Epithelial cell of esophagus (primary cell): Measurements from ENCODE around the gene PDS5B.

Experiments
- DNase-seq: peaks from one replicate; pipeline ENCODE4 v3.0.0; 2010; ENCODE audit warnings: low read depth
- H3K4me3 ChIP-seq: 2 replicates; pipeline ENCODE4 v1.5.1; 2011; ENCODE audit warnings: mild to moderate bottlenecking, low read length, control low read depth
- TF ChIP-seq, protein P1 (sequence below): IDR thresholded peaks from 2 replicates; pipeline ENCODE4 v1.5.1; 2011; ENCODE audit warnings: low read depth, mild to moderate bottlenecking, low read length, control low read depth, inconsistent platforms; ENCODE audit not compliant: insufficient read depth; ENCODE audit errors: missing control alignments

Gene PDS5B

GRCh38 chr13:32661685-32662084, 75.4 kb downstream of the PDS5B start:
- TF ChIP-seq, protein P1, sequence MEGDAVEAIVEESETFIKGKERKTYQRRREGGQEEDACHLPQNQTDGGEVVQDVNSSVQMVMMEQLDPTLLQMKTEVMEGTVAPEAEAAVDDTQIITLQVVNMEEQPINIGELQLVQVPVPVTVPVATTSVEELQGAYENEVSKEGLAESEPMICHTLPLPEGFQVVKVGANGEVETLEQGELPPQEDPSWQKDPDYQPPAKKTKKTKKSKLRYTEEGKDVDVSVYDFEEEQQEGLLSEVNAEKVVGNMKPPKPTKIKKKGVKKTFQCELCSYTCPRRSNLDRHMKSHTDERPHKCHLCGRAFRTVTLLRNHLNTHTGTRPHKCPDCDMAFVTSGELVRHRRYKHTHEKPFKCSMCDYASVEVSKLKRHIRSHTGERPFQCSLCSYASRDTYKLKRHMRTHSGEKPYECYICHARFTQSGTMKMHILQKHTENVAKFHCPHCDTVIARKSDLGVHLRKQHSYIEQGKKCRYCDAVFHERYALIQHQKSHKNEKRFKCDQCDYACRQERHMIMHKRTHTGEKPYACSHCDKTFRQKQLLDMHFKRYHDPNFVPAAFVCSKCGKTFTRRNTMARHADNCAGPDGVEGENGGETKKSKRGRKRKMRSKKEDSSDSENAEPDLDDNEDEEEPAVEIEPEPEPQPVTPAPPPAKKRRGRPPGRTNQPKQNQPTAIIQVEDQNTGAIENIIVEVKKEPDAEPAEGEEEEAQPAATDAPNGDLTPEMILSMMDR, result no peak
- no peak overlapping the region for H3K4me3 ChIP-seq
- no peak for DNase-seq

DNA sequence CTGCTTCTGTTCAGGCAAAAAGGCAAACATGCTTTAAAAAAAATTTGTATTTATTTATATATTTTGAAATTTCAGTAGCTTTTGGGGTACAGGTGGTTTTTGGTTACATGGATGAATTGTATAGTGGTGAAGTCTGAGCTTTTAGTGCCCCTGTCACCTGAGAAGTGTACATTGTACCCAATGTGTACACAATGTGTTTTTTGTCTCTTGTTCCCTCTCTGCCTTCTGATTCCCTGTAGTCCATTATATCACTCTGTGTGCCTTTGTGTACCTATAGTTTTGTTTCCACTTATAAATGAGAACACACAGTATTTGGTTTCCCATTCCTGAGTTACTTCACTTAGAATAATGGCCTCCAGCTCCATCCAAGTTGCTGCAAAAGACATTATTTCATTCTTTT, 77.4 kb downstream of the PDS5B start:
- DNase-seq, result no peak
- TF ChIP-seq, protein P1, result no peak
- no peak overlapping the region for H3K4me3 ChIP-seq

DNA sequence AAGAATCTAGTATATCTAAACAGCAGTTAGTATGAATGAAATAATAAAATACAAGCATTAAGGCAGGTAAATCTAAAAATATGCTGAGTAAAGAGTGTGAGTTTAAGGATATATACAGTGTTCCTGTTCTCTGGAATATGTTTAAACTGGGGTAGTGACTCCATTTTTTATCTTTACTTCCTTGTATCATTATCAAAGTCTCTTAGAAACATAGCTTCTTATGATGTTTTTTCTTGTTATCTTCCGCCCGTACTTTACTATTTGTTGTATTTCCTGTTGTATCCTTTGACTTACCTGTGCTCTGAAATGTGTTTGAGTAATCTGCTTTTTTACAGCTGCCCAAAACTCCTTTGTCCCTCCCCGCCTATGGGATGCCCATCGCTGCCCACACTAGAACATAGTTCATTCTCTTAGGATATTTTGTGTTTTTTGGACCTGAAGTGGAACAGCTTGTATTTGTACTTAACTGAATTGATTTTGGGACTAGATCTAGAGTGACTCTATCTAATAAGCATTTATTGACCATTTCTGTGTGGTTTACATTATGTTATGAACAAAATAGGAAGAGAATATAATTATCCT, 80.8 kb downstream of the PDS5B start:
- DNase-seq, result no peak
- H3K4me3 ChIP-seq, result no peak overlapping the region
- TF ChIP-seq, protein P1, result no peak

DNA sequence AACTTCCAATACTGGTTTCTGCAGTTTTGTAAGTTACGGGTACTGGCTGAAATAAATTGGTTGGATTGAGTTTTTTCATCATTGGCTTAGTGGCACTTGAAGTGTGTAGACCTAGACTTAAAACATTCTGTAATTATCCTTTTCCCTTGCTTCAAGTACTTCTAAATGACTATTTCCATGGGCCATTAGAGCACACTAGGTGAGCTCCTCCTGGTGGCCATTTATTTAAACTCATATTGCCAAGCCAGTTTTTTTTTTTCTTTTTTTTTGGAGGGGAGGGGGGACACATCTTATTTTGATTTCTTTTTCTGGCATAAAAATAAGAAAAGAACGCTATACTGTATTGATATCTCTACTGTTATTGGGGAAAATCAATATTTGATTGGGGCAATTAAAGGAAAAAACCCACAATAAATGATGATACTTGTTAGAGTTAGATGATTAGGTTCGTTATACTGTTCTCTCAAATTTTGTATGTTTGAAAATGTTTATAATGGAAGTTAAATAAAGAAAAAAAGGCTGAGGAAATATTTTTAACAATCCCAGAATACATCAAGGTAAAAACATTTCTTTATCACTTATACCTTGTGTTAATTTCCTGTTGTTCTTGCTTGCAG, 82.9 kb downstream of the PDS5B start:
- H3K4me3 ChIP-seq, result no peak overlapping the region
- peak; percentile 52 for DNase-seq
- TF ChIP-seq, protein P1, result peak; percentile 73

GRCh38 chr13:32674503-32674902, 88.3 kb downstream of the PDS5B start:
- no peak for DNase-seq
- no peak overlapping the region for H3K4me3 ChIP-seq
- TF ChIP-seq, protein P1, result no peak

DNA sequence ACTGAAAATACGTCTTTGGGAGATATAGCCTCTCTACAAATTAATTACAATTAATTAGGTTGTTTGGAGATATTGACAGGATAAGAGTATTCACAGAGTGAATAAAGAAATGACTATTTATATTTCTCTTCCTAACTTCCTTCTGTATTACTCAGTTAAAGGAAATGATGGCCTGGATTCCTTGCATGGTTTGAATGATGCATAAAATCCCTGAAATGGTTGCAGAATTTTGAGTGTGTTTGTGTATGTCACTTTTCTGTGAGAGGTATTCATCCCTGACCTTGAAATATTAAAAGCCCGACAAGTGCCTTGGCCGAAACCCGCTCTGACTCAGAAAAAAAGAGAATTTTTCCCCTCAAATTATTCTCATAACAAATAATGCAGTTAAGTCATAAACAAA, 90.0 kb downstream of the PDS5B start:
- TF ChIP-seq, protein P1, result no peak
- no peak overlapping the region for H3K4me3 ChIP-seq
- DNase-seq, result no peak

DNA sequence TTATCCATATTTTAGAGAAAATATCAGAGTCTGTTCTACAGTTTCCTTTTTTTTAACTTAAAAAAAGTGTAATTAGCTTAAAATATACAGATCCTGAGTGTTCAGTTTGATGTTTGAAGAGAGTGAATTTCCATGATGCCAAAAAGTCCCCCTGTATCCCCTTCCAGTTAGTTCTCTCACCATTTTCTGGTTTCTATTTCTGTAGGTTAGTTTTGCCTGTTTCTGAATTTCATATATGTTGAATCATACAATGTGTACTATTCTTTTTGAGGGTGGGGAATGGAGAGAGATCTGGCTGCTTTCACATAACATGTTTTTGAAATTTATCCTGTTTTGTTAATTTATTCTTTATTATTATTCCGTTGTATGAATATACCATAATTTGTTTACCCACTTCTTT, 95.9 kb downstream of the PDS5B start:
- no peak overlapping the region for H3K4me3 ChIP-seq
- DNase-seq, result no peak
- TF ChIP-seq, protein P1, result no peak
